GM19240 (cell line): Measurements from ENCODE around the gene FILIP1.

ENCODE experiments used
- DNase-seq: peaks from one replicate; pipeline ENCODE4 v3.0.0; 2011; ENCODE audit warnings: low spot score; ENCODE audit not compliant: insufficient read length

FILIP1 gene

DNA sequence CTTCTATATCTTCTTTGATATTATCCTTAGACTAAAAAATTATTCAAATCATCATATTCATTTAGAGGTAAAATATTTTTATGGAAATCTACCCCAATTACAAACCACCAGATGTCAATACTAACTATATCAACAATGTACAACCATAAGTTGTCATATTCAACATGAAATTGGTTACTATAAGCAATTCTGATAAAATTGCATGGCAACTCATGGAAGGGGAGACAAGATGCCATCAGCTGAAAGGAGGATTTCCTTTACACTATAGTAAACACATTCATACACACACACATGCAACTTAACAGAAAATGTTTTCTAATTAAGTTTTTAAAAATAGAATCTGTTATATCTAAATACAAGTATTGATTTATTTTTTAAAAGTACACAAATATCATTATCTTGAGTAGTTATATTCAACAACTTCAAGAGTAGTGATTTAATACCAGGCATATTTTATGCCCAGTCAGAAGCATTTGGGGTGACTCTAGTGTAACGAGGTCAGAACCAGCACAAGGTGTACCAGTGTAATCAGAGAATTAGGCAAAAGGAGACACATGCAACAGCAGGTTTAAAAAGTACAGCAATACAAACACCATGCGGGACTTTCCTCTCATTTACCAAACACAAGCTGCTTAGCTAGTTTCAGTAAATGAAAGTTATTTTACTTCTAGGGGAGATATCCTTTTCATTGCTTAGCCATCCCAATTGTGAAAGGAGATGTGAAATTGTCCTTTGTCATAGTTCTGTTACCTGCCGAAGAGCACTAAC lies 1.0 kb downstream of the FILIP1 start:
- no peak for DNase-seq

DNA sequence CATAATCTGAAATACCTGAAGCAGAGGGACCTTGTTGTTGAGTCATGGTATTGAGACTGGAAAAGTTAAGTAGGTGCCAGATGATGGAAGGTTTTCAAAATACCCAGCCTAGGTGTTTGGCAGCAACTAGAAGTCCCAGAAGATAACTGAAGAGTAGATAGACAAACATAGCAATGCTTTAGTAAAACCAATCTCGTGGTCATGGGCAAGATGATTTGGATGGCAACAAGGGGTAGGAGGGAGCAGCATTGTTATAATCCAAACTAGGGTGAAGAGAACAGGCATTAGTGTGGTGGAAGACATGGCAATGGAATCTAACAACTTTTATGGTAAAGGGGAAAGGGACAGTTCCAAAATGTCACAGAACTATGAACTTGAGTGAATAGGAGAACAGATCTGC lies 2.3 kb downstream of the FILIP1 start:
- DNase-seq: no peak

DNA sequence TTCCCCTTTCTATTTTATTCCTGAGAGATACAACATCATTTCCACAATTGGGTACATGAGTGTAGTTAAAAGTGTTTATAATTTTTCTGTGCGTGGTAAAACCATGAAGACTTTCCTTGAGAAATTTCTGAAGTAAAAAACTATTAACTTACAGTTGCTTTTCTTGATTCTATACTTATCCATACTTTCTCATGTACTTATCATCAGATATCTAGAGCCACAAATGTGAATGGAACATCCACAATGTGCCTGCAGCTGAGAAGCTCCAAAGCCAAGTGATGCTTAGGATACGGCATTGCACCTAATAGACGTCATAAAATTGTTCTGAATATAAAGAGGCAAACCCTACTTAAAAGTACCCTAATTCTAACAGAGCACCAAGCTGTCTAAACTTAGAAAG lies 2.9 kb downstream of the FILIP1 start:
- no peak for DNase-seq

DNA sequence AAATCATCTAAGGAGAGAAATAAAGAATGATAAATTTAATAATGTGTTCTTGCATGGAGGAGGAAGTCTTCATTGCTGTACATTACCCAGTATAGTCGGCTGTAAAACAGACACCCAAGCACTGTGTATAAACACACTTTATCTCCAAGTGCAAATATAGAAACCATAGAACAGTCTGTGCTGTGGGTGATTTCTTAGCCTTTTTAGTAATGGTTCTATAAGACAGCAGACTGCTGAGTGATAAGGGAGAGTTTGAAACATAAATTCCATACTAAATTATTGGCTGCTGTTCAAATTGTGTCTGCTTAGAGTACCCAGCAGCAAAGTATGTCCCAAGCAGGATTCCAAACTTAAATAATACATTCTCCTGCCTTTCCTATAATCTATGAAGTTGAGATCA lies 4.6 kb downstream of the FILIP1 start:
- no peak for DNase-seq

DNA sequence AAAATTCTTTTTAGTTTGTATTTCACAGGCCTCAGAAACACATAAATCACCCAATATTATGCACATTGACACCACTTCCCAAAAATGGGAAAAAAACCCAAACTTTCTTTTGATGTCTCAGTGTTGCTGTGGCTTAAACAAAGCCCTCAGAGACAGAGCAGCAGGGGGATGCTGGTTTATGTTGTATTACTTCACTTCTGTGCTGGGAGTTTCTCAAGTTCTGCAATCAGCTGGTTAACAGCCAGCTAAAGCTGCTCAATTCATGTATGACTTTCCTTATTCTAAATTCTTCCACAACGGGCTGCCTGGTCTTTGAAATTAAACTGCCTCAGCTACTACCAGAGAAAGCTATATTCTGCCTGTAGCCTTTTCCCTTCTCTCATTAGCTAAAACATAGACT lies 5.6 kb downstream of the FILIP1 start:
- no peak for DNase-seq

- no peak for DNase-seq
These were observed 6.6 kb downstream of the FILIP1 start for GRCh38 chr6:75486850-75487518.

DNA sequence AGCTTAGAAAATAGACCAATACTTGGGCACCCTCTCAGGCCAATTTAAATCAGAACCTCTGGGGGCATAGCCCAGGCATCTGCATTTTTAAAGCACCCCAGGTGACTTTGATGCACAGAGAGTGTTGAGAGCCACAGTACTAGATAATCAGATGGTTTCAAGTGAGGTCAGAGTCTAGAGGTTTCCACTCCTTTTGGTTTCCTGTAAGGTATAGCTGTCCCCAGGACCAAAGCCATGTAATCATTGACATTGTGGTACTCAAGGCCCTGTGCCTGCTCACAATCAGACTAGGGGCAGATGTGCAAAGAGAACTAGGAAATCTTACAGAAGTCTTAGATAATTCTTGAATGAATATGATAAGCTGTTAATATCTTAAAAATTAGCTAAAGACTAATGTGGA lies 9.1 kb downstream of the FILIP1 start:
- no peak for DNase-seq

- no peak for DNase-seq
These were observed 10.3 kb downstream of the FILIP1 start for GRCh38 chr6:75483136-75483952.

GRCh38 chr6:75481936-75482593 lies 11.5 kb downstream of the FILIP1 start:
- DNase-seq: no peak

- no peak for DNase-seq
These were observed 12.2 kb downstream of the FILIP1 start for GRCh38 chr6:75481394-75481793.

DNA sequence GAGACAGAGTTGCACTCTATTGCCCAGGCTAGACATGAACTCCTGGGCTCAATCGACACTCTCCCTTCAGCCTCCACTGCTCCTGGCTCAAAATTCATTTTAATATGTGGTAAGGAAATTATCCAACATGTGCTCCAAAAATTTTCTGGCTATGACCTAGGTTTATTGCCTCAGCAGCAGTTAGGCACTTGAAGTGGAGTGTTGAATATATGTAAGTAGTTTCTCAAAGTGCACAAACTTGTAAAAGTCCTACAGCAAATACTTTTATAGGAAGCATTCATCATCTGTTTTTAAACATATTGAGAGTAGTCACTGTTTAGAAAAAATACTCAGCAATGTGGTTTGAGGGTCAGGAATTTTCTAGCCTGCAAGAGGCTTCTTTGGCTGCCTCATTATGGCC lies 13.2 kb downstream of the FILIP1 start:
- DNase-seq: no peak

GRCh38 chr6:75479712-75480111 lies 13.9 kb downstream of the FILIP1 start:
- DNase-seq: no peak

DNA sequence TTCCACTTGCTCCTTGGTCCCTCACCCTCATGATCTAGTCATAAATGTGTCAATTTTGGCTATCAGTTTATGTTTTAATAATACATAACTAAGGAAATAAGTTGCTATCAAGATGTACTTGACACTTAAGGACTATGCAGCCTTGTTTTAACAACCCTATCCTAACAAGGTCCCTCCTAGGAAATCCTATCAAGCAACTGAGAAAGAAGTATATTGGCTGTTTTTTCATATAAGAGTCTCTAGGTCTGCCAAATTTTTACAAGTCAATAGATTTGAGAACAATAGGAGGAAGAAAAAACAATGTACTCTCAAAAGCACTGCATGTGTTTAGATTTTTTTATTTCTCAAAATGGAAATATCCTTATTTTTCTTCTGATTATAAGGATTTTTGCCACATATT lies 14.7 kb downstream of the FILIP1 start:
- no peak for DNase-seq

GRCh38 chr6:75472885-75473284 lies 20.7 kb downstream of the FILIP1 start:
- DNase-seq: no peak

- no peak for DNase-seq
These were observed 25.6 kb downstream of the FILIP1 start for GRCh38 chr6:75467966-75468365.

GRCh38 chr6:75467284-75467683 lies 26.3 kb downstream of the FILIP1 start:
- no peak for DNase-seq

- no peak for DNase-seq
These were observed 27.0 kb downstream of the FILIP1 start for GRCh38 chr6:75466636-75467035.

- DNase-seq: no peak
These were observed 29.7 kb downstream of the FILIP1 start for GRCh38 chr6:75463908-75464307.

DNA sequence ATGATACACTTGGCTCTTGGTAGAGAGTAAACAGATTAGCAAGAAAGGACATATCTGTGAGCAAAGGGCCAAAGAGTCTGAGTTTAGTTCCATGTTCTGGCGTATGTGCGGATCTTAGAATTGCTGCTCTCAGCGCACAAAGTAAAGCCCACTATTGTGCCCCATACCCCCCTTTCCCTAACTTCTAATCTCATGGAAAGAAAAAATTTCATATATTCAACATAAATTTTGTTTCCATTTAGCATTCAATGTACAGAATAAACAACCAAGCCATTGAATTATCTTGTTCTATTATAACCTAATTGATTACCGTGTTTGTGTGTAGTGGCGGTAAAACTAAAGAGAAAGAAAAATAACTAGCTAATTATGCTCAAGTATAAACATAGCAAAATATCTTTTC lies 30.5 kb downstream of the FILIP1 start:
- DNase-seq: no peak

GRCh38 chr6:75460681-75461080 lies 32.9 kb downstream of the FILIP1 start:
- no peak for DNase-seq

DNA sequence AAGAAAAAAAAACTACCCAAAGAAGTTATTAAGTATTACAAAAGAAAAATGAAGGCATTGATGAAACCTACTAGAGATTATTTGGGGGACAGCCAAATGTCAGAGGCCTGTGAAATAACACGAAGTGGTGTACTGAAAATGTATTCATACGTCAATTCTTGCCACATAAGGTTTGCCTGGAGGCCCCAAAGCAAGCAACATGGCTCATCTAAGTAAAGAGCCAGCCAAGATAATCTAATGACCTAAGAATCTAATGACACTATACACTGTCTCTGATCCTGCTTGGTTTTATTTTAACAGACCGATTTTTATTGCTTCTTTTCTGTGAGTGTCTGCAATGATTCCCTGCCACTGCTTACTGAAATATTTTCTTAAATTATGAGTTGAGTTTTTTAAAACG lies 34.7 kb downstream of the FILIP1 start:
- DNase-seq: no peak

DNA sequence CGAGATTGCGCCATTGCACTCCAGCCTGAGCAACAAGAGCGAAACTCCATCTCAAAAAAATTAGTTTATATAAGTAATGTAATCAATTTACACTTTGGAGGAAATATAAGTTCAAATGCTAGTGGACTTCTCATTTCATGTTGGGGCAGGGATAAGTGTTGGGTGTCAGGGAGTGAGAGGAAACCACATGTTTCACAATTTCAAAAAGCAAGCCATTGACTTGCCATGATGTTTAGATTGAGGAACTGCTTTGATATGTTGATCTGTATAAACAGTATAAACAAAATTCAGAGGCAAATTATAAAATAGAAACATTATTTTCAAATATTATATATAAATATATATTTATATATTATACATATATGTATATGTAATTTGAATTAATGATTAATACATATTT lies 42.7 kb downstream of the FILIP1 start:
- DNase-seq: no peak
